MM.1S (cell line): Measurements from ENCODE around the gene KCMF1.

Experiments
- DNase-seq: peaks from one replicate; pipeline ENCODE4 v3.0.0-alpha.2; 2015
- H2AFZ ChIP-seq: fragments of 300-600 bp; sonication (generic); 2 replicates; pipeline ENCODE4 v1.6.0; 2016; ENCODE audit warnings: antibody characterized with exemption, low read length
- H3F3A ChIP-seq: fragments of 300-600 bp; sonication (generic); 2 replicates; pipeline ENCODE4 v1.6.1; 2016; ENCODE audit warnings: mild to moderate bottlenecking, antibody characterized with exemption, low read length, moderate library complexity, mixed read lengths; ENCODE audit not compliant: insufficient read depth
- H3K27ac ChIP-seq: fragments of 300-600 bp; sonication (generic); 2 replicates; pipeline ENCODE4 v1.5.1; 2016; ENCODE audit warnings: mild to moderate bottlenecking, low read length
- H3K27me3 ChIP-seq: fragments of 300-600 bp; sonication (generic); replicated peaks from 2 replicates; pipeline ENCODE4 v1.6.0; 2016; ENCODE audit warnings: low read length; ENCODE audit not compliant: insufficient read depth
- H3K36me3 ChIP-seq: fragments of 300-600 bp; sonication (generic); replicated peaks from 2 replicates; pipeline ENCODE4 v1.6.1; 2016; ENCODE audit warnings: mild to moderate bottlenecking, low read length, mixed read lengths; ENCODE audit not compliant: insufficient read depth
- H3K4me1 ChIP-seq: fragments of 300-600 bp; sonication (generic); 2 replicates; pipeline ENCODE4 v1.6.1; 2016; ENCODE audit warnings: low read length, mixed read lengths
- H3K4me2 ChIP-seq: fragments of 300-600 bp; sonication (generic); 2 replicates; pipeline ENCODE4 v1.6.0; 2016; ENCODE audit warnings: low read depth, low read length
- H3K4me3 ChIP-seq: fragments of 300-600 bp; sonication (generic); 2 replicates; pipeline ENCODE4 v1.5.1; 2016; ENCODE audit warnings: low read length, mixed read lengths
- H3K79me2 ChIP-seq: fragments of 300-600 bp; sonication (generic); 2 replicates; pipeline ENCODE4 v1.6.1; 2016; ENCODE audit warnings: mixed run types, low read length, mixed read lengths
- H3K9ac ChIP-seq: fragments of 300-600 bp; sonication (generic); 2 replicates; pipeline ENCODE4 v1.6.1; 2016; ENCODE audit warnings: low read length, mixed read lengths
- H3K9me2 ChIP-seq: fragments of 300-600 bp; sonication (generic); replicated peaks from 2 replicates; pipeline ENCODE4 v1.6.1; 2016; ENCODE audit warnings: mild to moderate bottlenecking, low read length, mixed read lengths; ENCODE audit not compliant: insufficient read depth
- H3K9me3 ChIP-seq: fragments of 300-600 bp; sonication (generic); replicated peaks from 2 replicates; pipeline ENCODE4 v1.6.1; 2016; ENCODE audit warnings: mild to moderate bottlenecking, low read length, mixed read lengths; ENCODE audit not compliant: insufficient read depth
- H4K20me1 ChIP-seq: fragments of 300-600 bp; sonication (generic); 2 replicates; pipeline ENCODE4 v1.6.1; 2016; ENCODE audit warnings: mild to moderate bottlenecking, low read length, moderate library complexity, mixed read lengths; ENCODE audit not compliant: insufficient read depth
- CTCF ChIP-seq: fragments of 300-600 bp; sonication (generic); IDR thresholded peaks from 2 replicates; pipeline ENCODE4 v1.5.1; 2016; ENCODE audit warnings: antibody characterized with exemption, low read length, mixed read lengths
- EZH2 ChIP-seq: fragments of 300-600 bp; sonication (generic); optimal IDR thresholded peaks from 2 replicates; pipeline ENCODE3; 2017; ENCODE audit warnings: low read depth, mild to moderate bottlenecking, antibody characterized with exemption, low read length, mixed read lengths
- EZH2phosphoT487 ChIP-seq: fragments of 300-600 bp; sonication (generic); IDR thresholded peaks from 2 replicates; pipeline ENCODE4 v1.6.1; 2018; ENCODE audit warnings: antibody characterized with exemption, low read length

KCMF1 gene

GRCh38 chr2:84940088-84940470, 30.9 kb upstream of the KCMF1 start:
- Histone ChIP-seq H3K4me1 (peaks cover 32% of the 10 kb centered on the region), H3K36me3 (no peaks in the 10 kb centered on the region), H3K4me3 (peak overlapping the region; percentile 63), H3K9ac (peak overlapping the region; percentile 75), H3K9me2 (no peaks in the 10 kb centered on the region), H3K9me3 (no peaks in the 10 kb centered on the region), H4K20me1 (no peaks in the 10 kb centered on the region), H3K27ac (peak overlapping the region; percentile 97), H3F3A (peaks cover 32% of the 10 kb centered on the region), H3K4me2 (peak overlapping the region; percentile 86), H3K79me2 (no peaks in the 10 kb centered on the region), H2AFZ (peak overlapping the region; percentile 71), H3K27me3 (no peaks in the 10 kb centered on the region)
- peak; percentile 35 for DNase-seq
- TF ChIP-seq CTCF (no peak), EZH2 (no peak), EZH2phosphoT487 (no peak)

- H3K4me3 ChIP-seq, result peak overlapping the region; percentile 14; the same call in 1 of the 2 replicates
- H3K27me3 ChIP-seq, result no peaks in the 10 kb centered on the region
- peak overlapping the region; percentile 97; the same call in 1 of the 2 replicates for H3K27ac ChIP-seq
- H3K36me3 ChIP-seq, result no peaks in the 10 kb centered on the region
- no peaks in the 10 kb centered on the region for H4K20me1 ChIP-seq
- H2AFZ ChIP-seq, result 0 out of 2 replicates have a peak overlapping the region, but pooled peaks have one; percentile 71
- peaks cover 32% of the 10 kb centered on the region for H3K4me1 ChIP-seq
- TF ChIP-seq CTCF (no peak), EZH2 (no peak), EZH2phosphoT487 (no peak)
- H3K9me2 ChIP-seq, result no peaks in the 10 kb centered on the region
- no peak overlapping the region for H3K9ac ChIP-seq
- DNase-seq, result no peak
- H3K4me2 ChIP-seq, result peak overlapping the region; percentile 86; the same call in 1 of the 2 replicates
- no peaks in the 10 kb centered on the region for H3K79me2 ChIP-seq
- H3F3A ChIP-seq, result peaks cover 32% of the 10 kb centered on the region
- no peaks in the 10 kb centered on the region for H3K9me3 ChIP-seq
These were observed 30.0 kb upstream of the KCMF1 start for GRCh38 chr2:84940831-84941412.

- H3K4me1 ChIP-seq, result peaks cover 32% of the 10 kb centered on the region
- no peaks in the 10 kb centered on the region for H3K27me3 ChIP-seq
- H3K36me3 ChIP-seq, result no peaks in the 10 kb centered on the region
- H3K79me2 ChIP-seq, result no peaks in the 10 kb centered on the region
- H3K9me3 ChIP-seq, result no peaks in the 10 kb centered on the region
- no peak overlapping the region for H3K27ac ChIP-seq
- TF ChIP-seq CTCF (no peak), EZH2 (no peak), EZH2phosphoT487 (no peak)
- no peak overlapping the region for H2AFZ ChIP-seq
- no peak overlapping the region for H3K9ac ChIP-seq
- no peak overlapping the region for H3K4me2 ChIP-seq
- H3K4me3 ChIP-seq, result no peak overlapping the region
- DNase-seq, result no peak
- H3K9me2 ChIP-seq, result no peaks in the 10 kb centered on the region
- no peaks in the 10 kb centered on the region for H4K20me1 ChIP-seq
- peaks cover 32% of the 10 kb centered on the region for H3F3A ChIP-seq
These were observed 28.8 kb upstream of the KCMF1 start for GRCh38 chr2:84942166-84942565.
